HG03135 (cell line): ENCODE results near the gene HIP1.
"Not testable (repeated sequence)": the region's sequence is repeated elsewhere in the genome, so short reads cannot be mapped to it uniquely, and the experiment has no call there.

Source experiments
- ATAC-seq: cut with Tn5 transposase; IDR thresholded peaks from one replicate; pipeline ENCODE4 v1.9.1; 2021; ENCODE audit warnings: mild to moderate bottlenecking, moderate library complexity; ENCODE audit not compliant: unreplicated experiment

The HIP1 gene

GRCh38 chr7:75536491-75536890, 202.2 kb downstream of the HIP1 start:
- ATAC-seq, result no peak

GRCh38 chr7:75534727-75535307, 203.9 kb downstream of the HIP1 start:
- peak; percentile 63 for ATAC-seq

GRCh38 chr7:75533926-75534325, 204.8 kb downstream of the HIP1 start:
- no peak for ATAC-seq

- no peak for ATAC-seq
Observed at GRCh38 chr7:75532639-75533038, 206.1 kb downstream of the HIP1 start.

DNA sequence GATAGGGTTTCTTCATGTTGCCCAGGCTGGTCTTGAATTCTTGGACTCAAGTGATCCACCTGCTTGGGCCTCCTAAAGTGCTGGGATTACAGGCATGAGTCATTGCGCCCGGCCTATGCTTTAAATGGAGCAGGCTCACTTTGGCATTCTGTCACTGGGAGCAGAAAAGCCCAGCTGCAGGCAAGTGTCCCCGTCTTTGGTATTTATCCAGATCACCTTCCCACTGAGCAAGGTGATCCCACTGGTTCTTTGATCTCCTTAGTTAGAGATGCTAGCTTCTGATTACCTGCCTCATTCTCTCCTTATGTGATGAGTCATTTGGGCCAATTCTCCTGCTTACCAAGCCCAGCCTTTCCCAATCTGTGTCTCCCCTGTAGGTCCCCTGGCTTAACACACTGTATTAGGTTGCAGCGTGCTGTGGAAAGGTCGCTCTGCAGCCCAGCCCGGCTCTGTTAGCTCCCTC, 207.4 kb downstream of the HIP1 start:
- no peak for ATAC-seq

DNA sequence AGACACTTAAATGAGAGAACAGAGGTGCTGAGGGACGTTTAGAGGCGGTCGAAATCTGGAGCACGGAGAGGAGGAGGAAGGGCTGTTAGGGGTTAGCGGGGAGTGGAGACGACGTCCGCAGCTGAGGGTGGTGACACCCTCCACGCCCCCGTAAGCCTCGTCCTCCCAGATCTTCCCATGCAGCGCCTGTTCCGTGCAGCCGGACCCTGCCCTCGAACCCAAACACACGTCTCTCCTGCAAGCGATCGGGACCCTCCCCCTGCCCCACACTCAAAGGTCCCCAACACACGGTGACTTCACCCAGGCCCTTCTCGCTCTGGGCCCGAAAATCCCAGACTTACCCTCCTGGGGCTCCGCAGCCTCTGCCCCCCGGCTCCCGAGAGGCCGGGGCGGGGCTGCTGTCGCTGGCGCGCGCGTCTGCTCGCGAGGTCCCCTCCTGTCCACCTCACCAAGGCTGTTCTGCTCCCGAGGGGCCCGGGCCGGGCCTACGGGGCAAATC, 211.5 kb downstream of the HIP1 start:
- not testable (repeated sequence) for ATAC-seq

DNA sequence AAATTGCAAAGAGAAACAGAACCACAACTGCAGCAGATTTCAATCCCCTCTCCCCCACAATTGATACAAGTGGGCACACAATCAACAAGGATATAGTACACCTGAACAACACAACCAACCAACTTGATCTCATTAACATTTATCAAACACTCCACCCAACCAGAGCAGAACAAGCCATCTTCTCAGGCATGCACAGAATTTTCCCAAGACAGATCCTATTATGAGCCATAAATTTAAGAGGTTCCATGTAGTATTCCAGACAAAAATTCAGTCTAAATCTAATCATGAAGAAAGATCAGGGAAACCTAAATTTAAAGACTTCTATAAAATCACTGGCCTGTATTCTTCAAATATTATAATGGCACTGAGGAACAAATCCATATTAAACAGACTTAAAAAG, 217.0 kb downstream of the HIP1 start:
- ATAC-seq, result not testable (repeated sequence)

GRCh38 chr7:75518842-75519241, 219.9 kb downstream of the HIP1 start:
- not testable (repeated sequence) for ATAC-seq

- not testable (repeated sequence) for ATAC-seq
Observed at GRCh38 chr7:75509033-75509432, 229.7 kb downstream of the HIP1 start.

DNA sequence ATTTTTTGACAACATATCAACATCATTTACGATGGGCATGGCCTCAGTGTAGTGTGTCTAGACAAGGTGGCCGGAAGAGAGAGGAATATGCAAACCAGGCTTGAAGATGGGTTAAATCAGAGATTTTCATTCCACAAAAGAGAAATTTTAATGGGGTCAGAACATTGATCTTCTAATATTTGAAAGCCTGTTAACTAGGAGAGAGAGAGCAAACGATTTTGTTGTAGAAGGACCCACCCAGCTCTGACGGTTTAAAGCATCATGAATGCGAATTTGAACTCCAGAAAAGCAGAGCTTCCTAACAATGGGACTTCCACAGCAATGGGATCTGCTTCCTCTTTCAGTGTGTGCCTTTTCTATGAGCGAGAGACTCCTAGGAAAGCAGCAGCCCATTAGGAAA, 246.7 kb downstream of the HIP1 start, which contains the start of gene SPDYE5:
TSS of gene SPDYE5 (plus strand) at position 301 of the 400 bp plus-strand sequence. CDS start 1,728 bp downstream, outside the sequence.
- not testable (repeated sequence) for ATAC-seq

DNA sequence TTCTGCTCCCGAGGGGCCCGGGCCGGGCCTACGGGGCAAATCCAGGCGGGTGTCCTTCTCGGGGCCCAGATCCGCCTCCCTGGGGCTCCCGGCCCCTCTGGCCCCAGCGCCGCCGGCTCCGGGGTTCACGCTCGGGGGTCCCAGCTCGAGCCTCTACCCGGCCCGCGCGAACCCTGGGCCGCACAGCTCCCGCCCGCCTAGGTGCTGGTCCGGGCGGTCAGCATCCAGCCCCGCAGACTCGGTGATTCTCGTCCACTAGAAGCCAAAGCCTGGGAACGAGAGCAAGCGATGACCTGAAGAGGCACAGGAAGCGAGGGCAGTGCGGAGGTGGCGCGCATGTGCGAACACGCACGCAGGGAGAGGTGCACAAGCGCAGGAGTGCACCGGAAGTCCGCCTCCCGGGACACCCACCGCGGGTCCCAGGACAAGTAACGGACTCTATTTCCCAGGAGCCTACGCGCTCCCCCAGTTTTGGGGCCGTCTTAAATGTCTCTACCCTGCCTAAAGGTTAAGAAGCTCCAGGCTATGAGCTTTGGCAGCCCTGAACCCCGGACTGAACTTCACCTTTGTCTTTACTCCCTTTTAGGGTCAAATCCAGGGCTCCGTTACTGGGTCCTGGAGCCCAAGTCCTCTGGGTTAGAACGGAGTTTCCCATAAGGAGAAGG, 252.6 kb downstream of the HIP1 start, which contains the start of gene POM121C:
TSS of gene POM121C (minus strand) at position 321 of the 665 bp plus-strand sequence. CDS start 44,803 bp downstream, outside the sequence.
- peak; percentile 98 for ATAC-seq

DNA sequence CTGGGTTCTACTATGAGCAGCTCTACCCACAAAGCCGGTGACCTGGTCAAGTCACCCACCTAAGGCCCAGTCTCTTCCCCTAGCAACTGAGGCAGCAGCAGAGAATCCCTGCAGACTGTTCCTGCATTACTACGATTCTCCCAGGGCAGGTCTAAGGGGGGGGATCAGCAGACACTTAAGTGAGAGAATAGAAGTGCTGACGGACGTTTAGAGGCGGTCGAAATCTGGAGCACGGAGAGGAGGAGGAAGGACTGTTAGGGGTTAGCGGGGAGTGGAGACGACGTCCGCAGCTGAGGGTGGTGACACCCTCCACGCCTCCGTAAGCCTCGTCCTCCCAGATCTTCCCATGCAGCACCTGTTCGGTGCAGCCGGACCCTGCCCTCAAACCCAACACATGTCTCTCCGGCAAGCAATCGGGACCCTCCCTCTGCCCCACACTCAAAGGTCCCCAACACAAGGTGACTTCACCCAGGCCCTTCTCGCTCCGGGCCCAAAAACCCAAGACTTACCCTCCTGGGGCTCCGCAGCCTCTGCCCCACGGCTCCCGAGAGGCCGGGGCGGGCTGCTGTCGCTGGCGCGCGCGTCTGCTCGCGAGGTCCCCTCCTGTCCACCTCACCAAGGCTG, 253.3 kb downstream of the HIP1 start:
- ATAC-seq, result peak; percentile 11
